Stimulated activated CD4-positive, alpha-beta T cell treated with anti-CD3 and anti-CD28 coated beads, Interleukin-4, amount 100 ng/mL, for 48 hours (primary cell): ENCODE measurements around the gene WDR83.
"Not testable (repeated sequence)": the region's sequence is repeated elsewhere in the genome, so short reads cannot be mapped to it uniquely, and the experiment has no call there.

Source experiments
- DNase-seq, 2 donors: peaks; one replicate each; pipeline ENCODE4 v3.0.0-alpha.2; 2020; ENCODE audit warnings: low read depth in 2 of 2

Gene WDR83

GRCh38 chr19:12656899-12657571 lies 9.6 kb upstream of the WDR83 start:
- peak in 1 of 2 donors; percentile 59 for DNase-seq

- DNase-seq, result no peak
These were observed 8.6 kb upstream of the WDR83 start for GRCh38 chr19:12657966-12658365.

- no peak for DNase-seq
These were observed 5.6 kb upstream of the WDR83 start for GRCh38 chr19:12660980-12661379.

GRCh38 chr19:12664406-12665280 lies 2.0 kb upstream of the WDR83 start:
- no peak for DNase-seq

- DNase-seq, result peak in 1 of 2 donors; percentile 36
These were observed 1.4 kb upstream of the WDR83 start for GRCh38 chr19:12665281-12665573.

GRCh38 chr19:12665671-12666264 lies 839 bp upstream of the WDR83 start:
- DNase-seq, result no peak

- no peak for DNase-seq
These were observed 1.2 kb downstream of the WDR83 start for GRCh38 chr19:12667731-12668302.

GRCh38 chr19:12668346-12668745 lies 1.7 kb downstream of the WDR83 start:
- no peak for DNase-seq

GRCh38 chr19:12668932-12669269 lies 2.3 kb downstream of the WDR83 start:
- DNase-seq, result peak; percentile 46 to 54

- DNase-seq, result peak; percentile 70 to 71
These were observed 2.9 kb downstream of the WDR83 start for GRCh38 chr19:12669270-12670158.

- DNase-seq, result no peak
These were observed 3.7 kb downstream of the WDR83 start for GRCh38 chr19:12670159-12670928.

- DNase-seq, result no peak
These were observed 6.1 kb downstream of the WDR83 start for GRCh38 chr19:12672744-12673143.

GRCh38 chr19:12675399-12675798 lies 8.8 kb downstream of the WDR83 start:
- DNase-seq, result no peak

GRCh38 chr19:12675940-12676339 lies 9.3 kb downstream of the WDR83 start:
- no peak for DNase-seq

GRCh38 chr19:12676384-12676792 lies 9.8 kb downstream of the WDR83 start:
- DNase-seq, result peak; percentile 88 to 95

GRCh38 chr19:12676928-12677327 lies 10.3 kb downstream of the WDR83 start:
- no peak for DNase-seq

- not testable (repeated sequence) for DNase-seq
These were observed 11.4 kb downstream of the WDR83 start for GRCh38 chr19:12678039-12678438.

- DNase-seq, result no peak
These were observed 13.4 kb downstream of the WDR83 start for GRCh38 chr19:12680034-12680433.

- peak; percentile 85 to 88 for DNase-seq
These were observed 14.7 kb downstream of the WDR83 start, which contains the start of gene DHPS for GRCh38 chr19:12681074-12681987. Gene DHPS (minus strand): TSS chr19:12681880. CDS start chr19:12681766, 114 bp downstream.

- DNase-seq, result no peak
These were observed 19.2 kb downstream of the WDR83 start for GRCh38 chr19:12685831-12686230.
